MCF 10A (cell line): Measurements from ENCODE around the gene ACAN. TPM values are rescaled to one million over a fixed set of nuclear protein-coding genes. Genes with fewer than 3 reads are reported as not detected.

ENCODE experiments used
- BruUV-seq: library from RNA; stranded (reverse); fragments of 400-500 nt; replicated peaks from 2 replicates; lab custom pipeline; 2021; lab: Mats Ljungman, UMichigan
- CTCF ChIA-PET: fragments of 300-600 bp; sonication (Branson Sonifier 250); formaldehyde crosslinking; extraction: SDS; loops from one replicate; lab custom pipeline; 2021; ENCODE audit warnings: antibody characterized with exemption, inconsistent platforms; lab: Yijun Ruan, JAX
- POLR2A ChIA-PET: fragments of 300-600, 350-650 bp; sonication (Branson Sonifier 250); formaldehyde crosslinking; extraction: SDS; loops from one replicate; lab custom pipeline; 2020; ENCODE audit warnings: antibody characterized with exemption, inconsistent platforms; lab: Yijun Ruan, JAX
- DNase-seq: peaks from one replicate; pipeline ENCODE4 v3.0.0-alpha.2; 2018; ENCODE audit not compliant: unreplicated experiment
- H3K27ac Mint-ChIP-seq: one replicate; pipeline ENCODE4 v1.8.0; 2022; ENCODE audit warnings: mild to moderate bottlenecking, low read depth, mixed read lengths; ENCODE audit not compliant: unreplicated experiment
- H3K27me3 Mint-ChIP-seq: one replicate; pipeline ENCODE4 v1.8.0; 2022; ENCODE audit warnings: mixed read lengths; ENCODE audit not compliant: insufficient read depth, unreplicated experiment
- H3K36me3 Mint-ChIP-seq: one replicate; pipeline ENCODE4 v1.8.0; 2022; ENCODE audit warnings: mild to moderate bottlenecking, moderate library complexity, mixed read lengths; ENCODE audit not compliant: insufficient read depth, unreplicated experiment
- H3K4me1 Mint-ChIP-seq: one replicate; pipeline ENCODE4 v1.8.0; 2022; ENCODE audit warnings: mixed read lengths; ENCODE audit not compliant: insufficient read depth, unreplicated experiment
- H3K4me3 Mint-ChIP-seq: one replicate; pipeline ENCODE4 v1.8.0; 2022; ENCODE audit warnings: mild to moderate bottlenecking, moderate library complexity, mixed read lengths; ENCODE audit not compliant: unreplicated experiment
- H3K9me3 Mint-ChIP-seq: one replicate; pipeline ENCODE4 v1.8.0; 2022; ENCODE audit warnings: mixed read lengths; ENCODE audit not compliant: unreplicated experiment
- intact Hi-C: fragments of 100-400 bp; cut with micrococcal nuclease; formaldehyde crosslinking; loops from 2 replicates; pipeline ENCODE4 v1.14.1; 2022
- total RNA-seq: library from RNA; stranded (reverse); gene quantifications from 2 replicates; pipeline ENCODE4 v1.2.3, GENCODE V29; 2022
- TF ChIP-seq, protein P1 (sequence below): fragments of 200-600 bp; IDR thresholded peaks from one replicate; pipeline ENCODE4 v1.8.0; 2022; ENCODE audit warnings: antibody characterized with exemption, mild to moderate bottlenecking; ENCODE audit not compliant: unreplicated experiment

The ACAN gene
- total RNA-seq, 1 experiment from 2014 or later = not detected

GRCh38 chr15:88849376-88850072 lies 46.3 kb downstream of the ACAN start:
- H3K4me3 Mint-ChIP-seq = no peak overlapping the region
- TF ChIP-seq, protein P1, sequence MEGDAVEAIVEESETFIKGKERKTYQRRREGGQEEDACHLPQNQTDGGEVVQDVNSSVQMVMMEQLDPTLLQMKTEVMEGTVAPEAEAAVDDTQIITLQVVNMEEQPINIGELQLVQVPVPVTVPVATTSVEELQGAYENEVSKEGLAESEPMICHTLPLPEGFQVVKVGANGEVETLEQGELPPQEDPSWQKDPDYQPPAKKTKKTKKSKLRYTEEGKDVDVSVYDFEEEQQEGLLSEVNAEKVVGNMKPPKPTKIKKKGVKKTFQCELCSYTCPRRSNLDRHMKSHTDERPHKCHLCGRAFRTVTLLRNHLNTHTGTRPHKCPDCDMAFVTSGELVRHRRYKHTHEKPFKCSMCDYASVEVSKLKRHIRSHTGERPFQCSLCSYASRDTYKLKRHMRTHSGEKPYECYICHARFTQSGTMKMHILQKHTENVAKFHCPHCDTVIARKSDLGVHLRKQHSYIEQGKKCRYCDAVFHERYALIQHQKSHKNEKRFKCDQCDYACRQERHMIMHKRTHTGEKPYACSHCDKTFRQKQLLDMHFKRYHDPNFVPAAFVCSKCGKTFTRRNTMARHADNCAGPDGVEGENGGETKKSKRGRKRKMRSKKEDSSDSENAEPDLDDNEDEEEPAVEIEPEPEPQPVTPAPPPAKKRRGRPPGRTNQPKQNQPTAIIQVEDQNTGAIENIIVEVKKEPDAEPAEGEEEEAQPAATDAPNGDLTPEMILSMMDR = no peak
- BruUV-seq = no TSS peak
- H3K27ac Mint-ChIP-seq = no peak overlapping the region
- no peaks in the 10 kb centered on the region for H3K36me3 Mint-ChIP-seq
- intact Hi-C loops = no loop called here
- H3K9me3 Mint-ChIP-seq = peaks cover 3% of the 10 kb centered on the region
- peaks cover 5% of the 10 kb centered on the region for H3K27me3 Mint-ChIP-seq
- POLR2A ChIA-PET = no interaction called here
- CTCF ChIA-PET = interaction anchor here (0.7 to 1.2 kb wide), 3 partner anchors 15 to 24 kb away, joined by 3 read pairs; no protein-coding TSS in a partner anchor
- H3K4me1 Mint-ChIP-seq = no peaks in the 10 kb centered on the region
- DNase-seq = no peak

DNA sequence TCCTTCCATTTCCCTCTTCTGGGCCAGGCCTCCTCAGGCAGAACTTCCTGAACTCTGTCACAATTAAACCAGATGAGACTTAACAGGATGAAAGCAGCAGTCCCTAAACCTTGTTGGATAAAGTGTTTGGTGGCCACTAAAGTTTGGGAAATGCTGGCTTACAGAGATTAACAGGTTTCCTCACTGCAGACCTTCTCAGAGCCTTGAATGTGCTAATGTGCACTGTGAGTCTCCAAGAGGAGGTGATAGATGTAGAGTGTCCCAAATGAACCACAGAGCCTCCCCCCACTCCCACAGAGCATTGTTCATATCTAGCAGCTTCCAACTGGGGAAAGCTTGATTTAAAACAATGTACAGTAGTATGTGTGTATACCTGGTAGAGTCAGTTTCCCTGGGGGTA lies 49.2 kb downstream of the ACAN start:
- no TSS peak for BruUV-seq
- TF ChIP-seq, protein P1 = no peak
- CTCF ChIA-PET = interaction anchor here (3.3 kb wide), 1 partner anchor 26 kb away, joined by 8 read pairs; no protein-coding TSS in a partner anchor
- intact Hi-C loops = no loop called here
- POLR2A ChIA-PET = no interaction called here
- H3K9me3 Mint-ChIP-seq = peaks cover 7% of the 10 kb centered on the region
- H3K36me3 Mint-ChIP-seq = no peaks in the 10 kb centered on the region
- H3K27me3 Mint-ChIP-seq = peaks cover 15% of the 10 kb centered on the region
- H3K4me1 Mint-ChIP-seq = no peaks in the 10 kb centered on the region
- no peak overlapping the region for H3K4me3 Mint-ChIP-seq
- no peak overlapping the region for H3K27ac Mint-ChIP-seq
- DNase-seq = no peak

- no TSS peak for BruUV-seq
- H3K27me3 Mint-ChIP-seq = peaks cover 25% of the 10 kb centered on the region
- ChIA-PET POLR2A (no interaction called here), CTCF (no interaction called here)
- H3K36me3 Mint-ChIP-seq = no peaks in the 10 kb centered on the region
- H3K9me3 Mint-ChIP-seq = peaks cover 7% of the 10 kb centered on the region
- DNase-seq = no peak
- intact Hi-C loops = no loop called here
- TF ChIP-seq, protein P1 = no peak
- H3K27ac Mint-ChIP-seq = no peak overlapping the region
- no peaks in the 10 kb centered on the region for H3K4me1 Mint-ChIP-seq
- H3K4me3 Mint-ChIP-seq = no peak overlapping the region
Measured at GRCh38 chr15:88858934-88859333, 55.7 kb downstream of the ACAN start.

GRCh38 chr15:88859550-88859949 lies 56.3 kb downstream of the ACAN start:
- CTCF ChIA-PET = no interaction called here
- no peak for DNase-seq
- no peaks in the 10 kb centered on the region for H3K36me3 Mint-ChIP-seq
- H3K27ac Mint-ChIP-seq = no peak overlapping the region
- no peak overlapping the region for H3K4me3 Mint-ChIP-seq
- intact Hi-C loops = no loop called here
- POLR2A ChIA-PET = no interaction called here
- TF ChIP-seq, protein P1 = no peak
- BruUV-seq = no TSS peak
- peaks cover 21% of the 10 kb centered on the region for H3K27me3 Mint-ChIP-seq
- no peaks in the 10 kb centered on the region for H3K4me1 Mint-ChIP-seq
- H3K9me3 Mint-ChIP-seq = peaks cover 3% of the 10 kb centered on the region
